Retina (tissue), 1 donor: ENCODE measurements around the gene ZFAND3.
"Not testable (repeated sequence)": the region's sequence is repeated elsewhere in the genome, so short reads cannot be mapped to it uniquely, and the experiment has no call there.

ENCODE experiments used
- DNase-seq: peaks from one replicate; pipeline ENCODE4 v3.0.0-alpha.2; 2016

ZFAND3 gene

DNA sequence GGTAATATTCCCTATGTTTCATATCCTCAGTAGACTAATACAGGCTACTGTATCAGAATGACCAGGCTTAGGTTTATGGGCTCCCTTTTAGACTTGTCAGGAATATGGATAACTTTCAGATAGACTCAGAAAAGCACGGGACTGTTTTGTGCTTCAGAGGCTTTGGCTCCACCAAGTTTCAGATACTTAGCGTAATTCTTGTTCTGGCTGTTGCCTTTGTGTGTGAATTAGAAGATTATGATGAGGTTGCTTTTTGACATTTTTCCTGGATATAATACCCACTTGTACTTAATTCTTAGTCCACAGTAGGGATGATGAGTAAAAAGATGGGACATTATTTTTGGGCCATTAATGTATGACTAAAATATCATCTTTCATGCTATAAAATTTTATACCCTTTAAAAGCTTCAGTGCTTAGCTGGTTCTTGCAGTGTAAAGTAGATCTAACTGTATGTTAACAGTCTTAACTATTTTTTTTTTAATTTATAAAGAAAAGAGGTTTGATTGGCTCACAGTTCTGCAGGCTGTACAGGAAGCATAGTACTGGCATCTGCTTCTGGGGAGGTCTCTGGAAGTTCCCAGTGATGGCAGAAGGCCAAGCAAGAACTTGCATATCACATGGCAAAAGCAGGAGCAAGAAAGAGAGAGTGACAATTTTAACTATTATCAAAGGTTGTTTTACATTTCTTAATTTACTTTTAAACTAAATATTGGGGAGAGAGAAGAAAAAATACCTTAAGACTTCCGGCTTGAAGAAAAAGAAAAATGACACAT is 120.7 kb downstream of the ZFAND3 start:
- no peak for DNase-seq

DNA sequence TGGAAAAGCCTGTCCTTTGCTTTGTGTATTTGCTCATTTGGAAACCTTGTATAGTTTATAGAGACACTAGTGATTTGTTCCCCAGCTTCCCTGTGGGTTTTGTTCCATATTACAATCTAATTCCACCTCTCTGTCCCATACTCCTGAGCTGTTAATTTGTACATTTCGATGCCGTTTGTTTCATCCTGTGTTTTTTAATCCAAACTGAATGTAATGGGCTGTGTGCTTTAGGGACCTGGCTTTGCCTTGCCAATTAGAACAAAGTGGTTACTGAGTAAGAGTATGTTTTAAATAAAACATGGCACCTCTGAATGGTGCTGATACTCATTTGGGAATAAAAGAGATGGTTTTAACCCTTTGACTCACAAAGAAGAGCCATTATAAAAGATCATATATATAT is 122.3 kb downstream of the ZFAND3 start:
- DNase-seq, result no peak

DNA sequence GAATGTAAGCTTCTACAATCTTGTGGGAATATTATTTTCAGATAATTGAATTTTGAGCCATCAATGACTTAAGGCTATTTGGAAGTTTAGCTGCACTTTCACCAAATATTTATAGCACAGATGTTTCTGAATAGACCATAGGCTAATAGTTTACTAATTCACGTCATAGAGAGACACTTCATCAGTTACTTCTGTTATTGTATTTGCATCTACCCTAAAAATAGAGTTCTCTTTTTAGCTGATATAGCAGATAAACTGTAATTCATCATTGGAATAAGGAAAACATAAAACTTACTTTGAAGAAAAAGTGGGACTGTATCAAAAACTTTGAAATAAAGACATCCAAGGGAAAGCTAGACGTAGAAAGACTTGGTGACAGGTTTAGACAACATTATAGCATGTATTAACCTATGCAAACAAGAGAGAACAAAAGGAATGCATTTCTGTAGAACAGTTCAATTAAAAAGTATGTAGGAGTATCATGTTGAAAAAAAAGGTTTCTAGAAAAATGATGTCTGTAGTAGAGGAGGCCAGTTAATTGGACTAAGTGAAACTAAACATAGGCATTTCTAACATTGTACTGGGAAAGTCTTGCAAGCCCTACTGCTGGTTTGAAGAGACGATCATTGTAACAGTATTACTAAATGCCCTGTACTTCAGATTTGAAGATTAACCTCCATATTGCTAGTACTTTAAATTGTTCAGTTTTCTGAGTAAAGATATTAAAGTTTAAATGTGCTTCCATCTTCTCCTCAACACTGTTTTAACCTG is 123.3 kb downstream of the ZFAND3 start:
- no peak for DNase-seq

DNA sequence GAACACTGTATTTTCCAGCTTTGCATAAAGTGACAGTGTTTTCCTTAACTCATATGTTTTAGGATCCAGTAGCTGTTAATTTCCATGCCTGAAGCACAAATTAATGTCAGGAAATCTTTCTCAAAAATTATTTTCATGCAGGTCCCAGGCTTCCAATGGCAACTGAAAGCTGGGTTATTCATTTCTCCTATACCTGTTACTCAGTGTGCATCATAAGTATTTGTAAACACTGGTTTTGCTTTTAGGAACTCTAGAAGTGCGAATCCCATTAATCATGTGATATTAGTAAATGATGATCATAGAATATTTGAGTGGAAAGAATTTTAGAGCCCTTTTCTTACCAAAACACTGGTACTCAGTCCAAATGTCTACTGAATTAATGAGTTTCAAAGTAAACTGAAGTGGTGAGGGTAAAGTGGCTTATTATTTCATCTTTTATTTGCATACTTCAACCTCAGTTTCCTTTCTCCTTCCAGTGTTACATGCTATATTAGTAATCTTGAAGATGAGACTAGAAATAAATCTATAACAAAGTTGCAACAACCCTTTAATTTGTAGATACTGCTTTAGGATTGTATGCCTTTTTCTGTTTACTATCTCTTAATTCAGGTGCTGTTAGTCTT is 124.0 kb downstream of the ZFAND3 start:
- DNase-seq, result no peak

DNA sequence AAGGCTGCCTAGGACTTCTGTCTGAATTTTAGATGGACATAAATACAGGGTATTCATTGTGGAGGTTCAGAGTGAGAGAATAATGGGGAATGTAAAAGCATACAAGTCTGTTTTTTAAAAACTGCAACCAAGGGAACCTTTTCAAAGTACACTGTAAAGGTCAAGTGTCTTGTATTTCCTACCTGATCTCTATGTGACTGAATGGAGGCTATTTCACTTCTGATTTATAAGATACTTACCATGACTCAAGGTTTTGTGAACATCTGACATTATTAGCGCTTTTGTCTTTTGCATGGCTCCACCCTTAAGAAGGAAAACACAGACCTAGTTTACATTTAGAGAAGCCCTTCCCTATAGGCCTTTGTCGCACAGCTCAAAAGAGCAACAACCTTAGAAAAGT is 126.5 kb downstream of the ZFAND3 start:
- no peak for DNase-seq

DNA sequence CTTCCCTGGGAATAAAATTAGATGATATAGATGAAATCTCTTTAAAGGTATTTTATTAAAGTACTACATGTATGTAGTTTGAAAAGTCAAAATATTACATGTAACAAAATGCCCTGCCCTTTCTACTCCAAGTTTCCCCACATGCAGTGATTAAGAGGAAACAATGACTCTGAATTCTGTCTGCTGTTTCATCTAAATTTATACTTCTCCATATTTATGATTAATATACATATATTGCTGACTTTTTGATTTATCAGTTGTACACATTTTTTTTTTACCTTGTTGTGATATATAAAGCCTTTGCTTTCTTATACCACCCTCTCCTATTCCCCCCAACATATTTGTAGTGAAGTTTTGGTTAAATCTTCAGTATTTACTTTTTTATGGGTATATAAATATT is 127.9 kb downstream of the ZFAND3 start:
- DNase-seq, result no peak

DNA sequence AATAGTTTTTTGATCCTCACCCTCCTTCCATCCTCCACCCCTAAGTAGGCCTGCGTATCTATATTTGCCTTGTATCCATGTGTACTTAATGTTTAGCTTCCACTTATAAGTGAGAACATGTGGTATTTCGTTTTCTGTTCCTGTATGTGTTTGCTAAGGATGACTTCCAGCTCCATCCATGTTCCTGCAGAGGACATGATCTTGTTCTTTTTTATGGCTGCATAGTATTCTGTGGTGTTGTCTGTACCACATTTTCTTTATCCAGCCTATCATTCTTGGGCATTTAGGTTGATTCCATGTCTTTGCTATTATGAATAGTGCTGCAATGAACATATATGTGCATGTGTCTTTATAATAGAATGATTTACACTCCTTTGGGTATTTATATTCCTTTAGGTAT is 129.1 kb downstream of the ZFAND3 start:
- DNase-seq, result not testable (repeated sequence)

DNA sequence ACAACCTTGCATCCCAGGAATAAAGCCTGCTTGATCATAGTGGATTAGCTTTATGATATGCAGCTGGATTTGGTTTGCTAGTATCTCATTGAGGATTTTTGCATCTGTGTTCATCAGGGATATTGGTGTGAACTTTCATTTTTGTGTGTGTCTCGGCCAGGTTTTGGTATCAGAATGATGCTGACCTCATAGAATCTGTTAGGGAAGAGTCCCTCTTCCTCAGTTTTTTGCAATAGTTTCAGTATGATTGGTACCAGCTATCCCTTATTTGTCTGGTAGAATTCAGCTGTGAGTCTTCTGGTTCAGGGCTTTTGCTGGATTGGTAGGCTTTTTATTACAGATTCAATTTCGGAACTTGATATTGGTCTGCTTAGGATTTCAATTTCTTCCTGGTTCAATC is 132.5 kb downstream of the ZFAND3 start:
- DNase-seq, result no peak

DNA sequence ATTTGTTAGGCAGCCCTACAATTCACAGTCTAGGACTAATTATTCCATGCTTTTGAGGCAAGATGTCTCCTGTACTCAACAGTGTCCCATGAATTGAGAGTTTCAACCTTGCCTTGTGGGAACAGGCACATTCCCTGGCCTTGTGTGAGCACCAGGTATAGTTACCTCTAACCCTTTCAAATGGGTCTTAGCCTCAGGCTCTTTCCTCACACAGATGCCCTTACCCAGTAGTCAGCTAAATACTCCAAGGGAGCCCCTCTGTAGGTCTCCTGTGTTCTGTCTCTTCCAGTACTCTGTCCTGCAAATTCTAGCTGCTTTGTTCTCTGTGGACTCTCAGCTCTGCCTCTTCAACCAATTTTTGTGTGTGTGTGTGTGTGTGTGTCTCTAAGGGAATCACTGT is 135.3 kb downstream of the ZFAND3 start:
- DNase-seq, result no peak

DNA sequence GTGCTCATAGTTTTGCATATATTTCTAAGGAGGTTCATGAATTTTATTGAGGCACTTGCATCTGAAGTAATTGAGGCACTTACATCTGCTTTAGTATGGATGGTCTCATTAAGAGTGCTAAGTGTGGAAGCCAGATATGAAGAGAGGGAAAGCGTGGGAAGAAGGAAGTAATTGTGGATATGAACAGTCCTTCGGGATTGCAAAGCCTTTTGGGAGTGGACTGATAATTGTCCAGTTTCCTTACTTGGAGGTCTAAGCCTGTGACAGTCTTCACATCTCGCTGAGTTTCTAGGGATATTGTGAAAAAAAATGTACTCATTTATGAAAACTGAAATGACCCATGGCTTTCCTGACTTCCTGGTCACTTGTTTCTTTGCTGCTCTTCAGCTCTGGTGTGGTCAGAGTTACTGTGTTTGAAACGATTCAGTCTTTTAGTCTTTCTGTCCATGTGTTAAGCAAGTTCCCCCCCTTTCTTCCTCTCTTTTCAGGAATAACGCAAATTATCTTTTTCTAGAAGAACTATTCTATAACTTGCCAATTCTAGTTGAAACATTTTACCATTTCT is 137.3 kb downstream of the ZFAND3 start:
- DNase-seq, result no peak

DNA sequence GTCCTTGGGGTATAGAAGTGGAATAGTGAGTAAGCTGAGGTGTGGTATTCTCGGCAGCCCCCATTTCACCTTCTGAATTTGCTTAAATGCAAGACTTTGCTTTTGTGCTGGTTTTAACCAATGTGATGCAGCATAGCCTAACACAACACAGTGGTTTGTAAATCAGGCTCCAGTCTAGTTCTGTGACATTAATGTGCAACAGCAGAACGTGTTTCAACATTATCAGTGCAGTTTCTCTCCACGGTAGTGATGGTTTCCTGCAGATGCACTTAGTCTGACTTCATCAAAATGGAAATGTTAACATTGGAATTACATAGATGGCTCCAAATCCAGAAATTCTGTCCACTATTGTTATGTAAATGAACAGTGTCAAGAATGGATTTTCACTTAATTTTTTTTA is 139.5 kb downstream of the ZFAND3 start:
- no peak for DNase-seq

DNA sequence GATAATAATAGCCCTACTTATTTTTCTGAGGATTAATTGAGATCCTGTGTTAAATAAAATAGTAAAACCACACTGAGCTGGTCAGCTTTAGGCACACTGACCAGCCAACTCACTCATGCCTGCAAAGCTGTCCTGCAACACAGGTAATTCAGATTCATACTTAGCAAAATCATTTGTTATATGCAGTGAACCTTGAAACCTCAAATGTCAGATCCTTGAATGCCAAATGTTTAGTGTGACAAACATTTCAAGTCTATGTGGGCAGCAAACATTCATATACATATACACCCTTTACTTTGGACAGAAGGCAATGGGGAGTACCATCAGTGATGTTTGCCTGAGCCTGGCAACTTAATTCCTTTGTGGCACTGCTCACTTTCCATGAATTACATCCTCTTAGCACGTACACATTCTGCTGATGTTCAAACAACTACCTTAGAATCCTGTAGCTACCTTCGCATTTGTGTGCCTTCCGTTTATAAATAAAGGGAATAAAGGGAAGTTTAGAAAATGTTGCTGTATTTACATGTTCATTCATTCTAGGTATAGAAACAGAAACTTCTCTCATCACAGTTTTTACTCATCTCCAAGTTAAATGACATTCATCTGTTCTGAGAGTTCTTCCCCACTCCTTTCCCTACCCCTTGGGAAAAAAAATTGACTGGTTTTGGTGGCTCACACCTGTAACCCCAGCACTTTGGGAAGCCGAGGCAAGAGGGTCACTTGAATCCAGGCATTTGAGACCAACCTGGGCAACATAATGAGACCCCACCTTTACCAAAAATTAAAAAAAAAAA is 140.8 kb downstream of the ZFAND3 start:
- no peak for DNase-seq

DNA sequence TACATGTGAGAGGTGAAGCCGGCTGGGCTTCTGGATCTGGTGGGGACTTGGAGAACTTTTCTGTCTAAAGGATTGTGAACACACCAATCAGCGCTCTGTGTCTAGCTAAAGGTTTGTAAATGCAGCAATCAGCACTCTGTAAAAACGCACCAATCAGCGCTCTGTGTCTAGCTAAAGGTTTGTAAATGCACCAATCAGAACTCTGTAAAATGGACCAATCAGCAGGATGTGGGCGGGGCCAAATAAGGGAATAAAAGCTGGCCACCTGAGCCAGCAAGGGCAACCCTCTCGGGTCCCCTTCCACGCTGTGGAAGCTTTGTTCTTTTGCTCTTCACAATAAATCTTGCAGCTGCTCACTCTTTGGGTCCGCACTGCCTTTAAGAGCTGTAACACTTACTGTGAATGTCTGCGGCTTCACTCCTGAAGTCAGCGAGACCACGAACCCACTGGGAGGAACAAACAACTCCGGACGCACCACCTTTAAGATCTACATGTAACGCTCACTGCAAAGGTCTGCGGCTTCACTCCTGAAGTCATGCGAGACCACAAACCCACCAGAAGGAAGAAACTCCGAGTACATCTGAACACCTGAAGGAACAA is 143.1 kb downstream of the ZFAND3 start:
- DNase-seq, result not testable (repeated sequence)

DNA sequence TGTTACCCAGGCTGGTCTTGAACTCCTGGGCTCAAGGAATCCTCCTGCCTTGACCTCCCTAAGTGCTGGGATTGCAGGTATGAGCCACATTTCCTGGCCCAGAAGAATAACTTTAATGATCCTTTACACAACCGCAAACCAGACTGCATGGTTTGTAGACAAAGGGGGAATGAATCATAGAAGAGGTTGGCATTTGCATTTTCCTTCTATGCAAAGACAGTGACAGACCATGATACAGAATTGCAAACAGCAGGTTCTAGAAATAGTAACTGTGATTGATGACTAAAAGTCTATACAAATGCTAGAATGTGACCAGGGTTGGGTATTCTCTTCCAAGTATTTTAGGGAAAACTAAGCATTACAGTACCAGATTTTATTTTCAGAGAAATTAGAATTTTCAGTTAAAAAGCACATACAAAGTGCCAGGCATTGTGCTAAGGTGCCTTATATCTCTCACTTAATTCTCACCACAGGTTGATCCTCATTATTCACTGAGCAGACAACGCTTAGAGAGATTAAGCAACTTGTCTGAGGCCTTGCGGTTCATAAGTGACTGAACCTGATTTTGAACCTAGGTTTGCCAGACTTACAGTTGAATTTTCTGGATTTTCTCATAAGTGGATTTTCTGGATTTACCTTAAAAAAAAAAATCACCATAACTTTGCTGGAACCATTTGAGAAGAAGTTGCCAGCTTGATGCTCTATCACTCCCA is 146.6 kb downstream of the ZFAND3 start:
- no peak for DNase-seq

DNA sequence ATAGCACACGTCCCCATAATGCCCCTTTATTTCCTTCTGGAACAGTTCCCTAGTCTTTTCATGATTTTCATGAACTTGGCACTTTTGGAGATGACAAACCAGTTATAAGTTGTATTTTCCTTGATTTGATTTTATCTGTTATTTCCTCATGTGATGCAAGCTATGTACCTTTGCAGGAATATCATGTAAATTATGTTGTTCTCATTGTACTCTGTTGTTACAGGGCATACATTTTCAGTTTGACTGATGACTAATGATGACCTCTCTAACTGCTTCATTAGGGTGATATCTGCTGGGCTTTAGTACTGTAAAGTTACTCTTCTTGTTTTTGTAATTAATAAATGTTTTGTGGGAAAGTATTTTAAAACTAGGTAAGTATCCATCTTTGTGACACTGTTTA is 147.3 kb downstream of the ZFAND3 start:
- DNase-seq, result no peak

DNA sequence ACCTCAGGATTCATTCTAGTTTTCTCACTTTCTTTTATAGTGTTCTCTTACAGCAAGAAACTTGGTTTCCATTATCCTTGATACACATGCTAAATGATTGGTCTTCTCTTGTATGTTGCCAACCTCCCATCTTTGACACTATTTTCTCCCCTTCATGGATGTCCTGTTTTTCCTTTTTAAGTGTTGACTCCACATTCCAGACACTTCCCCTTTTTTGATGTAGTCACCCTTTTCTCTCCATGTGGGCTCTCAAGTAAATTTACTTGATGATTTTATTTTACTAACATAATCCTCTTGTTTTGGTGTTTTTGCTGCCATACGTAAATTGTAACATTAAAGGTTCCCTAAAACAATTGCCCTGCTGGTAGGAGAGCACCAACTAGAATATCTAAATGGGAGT is 148.1 kb downstream of the ZFAND3 start:
- no peak for DNase-seq

DNA sequence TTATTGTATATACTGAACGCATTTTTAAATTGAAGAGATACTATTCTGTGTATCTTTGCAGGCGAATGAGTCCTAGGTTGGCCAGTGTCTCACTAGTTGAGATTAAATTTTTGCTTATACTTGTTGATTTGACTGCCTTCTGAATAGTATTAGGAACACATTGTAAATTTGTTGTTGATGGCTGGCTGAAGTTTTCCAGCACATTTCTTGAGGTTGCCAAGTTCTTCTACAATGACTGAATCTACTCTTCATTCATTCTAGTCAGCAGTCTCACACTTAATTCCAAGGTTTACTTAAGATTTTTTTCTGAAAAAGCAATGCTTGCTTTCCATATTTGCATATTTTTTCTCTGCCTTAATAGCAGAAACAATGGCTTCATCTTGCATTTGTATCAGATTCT is 151.7 kb downstream of the ZFAND3 start:
- no peak for DNase-seq

DNA sequence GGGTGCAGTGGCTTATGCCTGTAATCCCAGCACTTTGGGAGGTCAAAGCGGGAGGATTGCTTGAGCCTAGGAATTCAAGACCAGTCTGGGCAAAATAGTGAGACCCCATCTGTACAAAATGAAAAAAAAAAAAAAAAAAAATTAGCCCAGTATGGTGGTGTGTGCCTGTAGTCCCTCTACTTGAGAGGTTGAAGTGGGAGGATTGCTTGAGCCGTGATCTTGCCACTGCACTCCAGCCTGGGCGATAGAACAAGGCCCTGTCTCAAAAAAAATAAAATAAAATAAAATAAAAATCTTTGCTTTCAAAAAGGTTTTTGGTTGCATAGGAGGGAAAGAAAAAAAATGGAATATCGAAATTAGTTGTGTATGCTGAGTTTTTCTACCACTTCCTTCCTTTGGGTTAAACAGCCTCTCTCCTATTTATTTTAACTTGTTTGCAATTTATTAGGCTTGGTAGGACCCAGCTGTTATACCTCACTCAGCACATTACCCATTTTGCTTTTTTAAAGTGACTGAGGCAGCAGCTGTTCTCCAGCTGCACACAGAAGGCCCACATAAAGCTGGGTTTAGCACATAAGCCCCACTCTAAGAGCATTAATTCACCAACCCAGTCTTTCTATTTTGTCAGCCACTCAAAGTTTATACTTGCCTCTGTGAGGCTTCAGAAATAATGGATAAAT is 152.3 kb downstream of the ZFAND3 start:
- no peak for DNase-seq

DNA sequence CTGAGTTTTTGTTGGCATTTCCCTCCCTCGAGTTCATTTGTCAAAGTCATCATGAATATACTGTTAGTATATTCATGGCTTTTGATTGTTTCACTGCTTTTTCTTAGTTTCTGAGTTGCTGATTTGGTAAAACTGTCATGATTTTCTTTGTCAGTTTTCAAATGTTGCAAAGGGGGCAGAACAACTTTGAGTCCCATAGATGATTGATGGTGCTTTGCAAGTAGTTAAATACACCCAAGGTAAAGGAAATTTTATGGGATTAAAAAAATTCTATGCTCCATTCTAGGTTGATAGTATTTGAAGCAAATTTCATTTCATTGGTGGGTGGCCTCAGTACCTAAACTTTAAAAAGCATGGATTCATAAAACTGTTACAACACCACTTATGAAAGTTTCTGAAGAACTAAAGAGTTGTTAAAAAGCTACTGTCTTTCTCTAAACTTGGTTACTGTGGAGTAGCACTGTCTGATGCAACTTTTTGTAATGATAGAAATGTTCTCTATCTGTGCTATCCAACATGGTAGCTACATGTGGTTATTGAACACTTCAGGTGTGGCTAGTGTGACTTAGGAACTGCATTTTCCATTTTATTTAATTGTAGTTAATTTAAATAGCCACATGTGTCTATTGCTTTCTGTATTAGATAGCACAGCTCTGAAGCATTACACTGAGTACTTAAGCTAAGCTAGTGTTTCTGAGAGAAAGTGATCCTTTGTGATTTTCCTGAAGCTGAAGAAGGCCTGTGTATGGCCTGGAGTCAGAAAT is 153.6 kb downstream of the ZFAND3 start:
- no peak for DNase-seq

DNA sequence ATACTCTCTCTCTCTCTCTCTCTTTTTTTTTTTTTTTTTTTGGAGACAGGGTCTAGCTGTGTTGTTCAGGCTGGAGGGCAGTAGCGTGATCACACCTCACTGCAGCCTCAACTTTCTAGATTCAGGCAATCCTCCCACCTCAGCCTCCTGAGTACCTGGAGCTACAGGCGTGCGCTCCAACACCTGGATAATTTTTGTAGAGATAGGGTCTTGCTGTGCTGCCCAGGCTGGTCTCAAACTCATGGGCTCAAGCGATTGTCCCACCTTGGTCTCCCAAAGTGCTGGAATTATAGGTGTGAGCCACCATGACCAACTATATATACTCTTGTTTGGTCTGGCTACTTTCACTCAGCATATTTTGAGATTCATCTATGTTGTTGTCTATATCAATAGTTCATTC is 154.9 kb downstream of the ZFAND3 start:
- no peak for DNase-seq
